ENCODE results near the gene MYO5B.
A peak's percentile ranks its signal among the peaks of the same experiment; 100 is the strongest.

MYO5B gene

GRCh38 chr18:50117863-50118262, 77.1 kb downstream of the MYO5B start:
- no peak overlapping the region for H3K9ac ChIP-seq (ENCODE audit: low read depth, low read length, poor library complexity)
- H3K9me3 ChIP-seq (replicated peaks in 1 of 2; ENCODE audit: control insufficient read depth in 2 of 2, insufficient read depth in 1 of 2, low read depth in 1 of 2, low read length in 2 of 2) = no peaks in the 10 kb centered on the region
- no peak overlapping the region for H4K91ac ChIP-seq (ENCODE audit: low read depth, low read length, poor library complexity)
- no peak overlapping the region for H3K4me2 ChIP-seq (ENCODE audit: insufficient read depth, low read length, poor library complexity, severe bottlenecking)
- no peak overlapping the region for H3K4me3 ChIP-seq (ENCODE audit: low read length in 2 of 2)
- no peak overlapping the region for H2BK5ac ChIP-seq (ENCODE audit: low read length)
- no peak overlapping the region for H3K14ac ChIP-seq (ENCODE audit: low read length)
- H3K36me3 ChIP-seq (replicated peaks in 1 of 2; ENCODE audit: control insufficient read depth in 2 of 2, insufficient read depth in 2 of 2, low read length in 2 of 2) = no peaks in the 10 kb centered on the region
- H3K4ac ChIP-seq (ENCODE audit: low read length) = no peak overlapping the region
- no peak overlapping the region for H2AFZ ChIP-seq (ENCODE audit: low read length)
- peaks cover 0 to 9% (median 2%) of the 10 kb centered on the region in 3 experiments for H3K27me3 ChIP-seq (ENCODE audit: control insufficient read depth in 3 of 3, insufficient read depth in 3 of 3, low read depth in 1 of 3, low read length in 3 of 3)
- H2BK12ac ChIP-seq (ENCODE audit: low read length) = no peak overlapping the region
- no peaks in the 10 kb centered on the region for H3K79me1 ChIP-seq (ENCODE audit: low read depth, low read length)
- H3K23ac ChIP-seq (ENCODE audit: low read depth, low read length, poor library complexity) = no peak overlapping the region
- H2BK15ac ChIP-seq (ENCODE audit: low read length) = no peak overlapping the region
- H3K4me1 ChIP-seq (ENCODE audit: control insufficient read depth in 2 of 2, insufficient read depth in 1 of 2, low read depth in 1 of 2, low read length in 2 of 2) = no peaks in the 10 kb centered on the region
- no peak overlapping the region for H2BK120ac ChIP-seq (ENCODE audit: low read depth, low read length)
- no peak overlapping the region for H4K8ac ChIP-seq (ENCODE audit: low read depth, low read length)
- H3K18ac ChIP-seq (ENCODE audit: low read length) = peak overlapping the region; percentile 21
- DNase-seq (ENCODE audit: low spot score) = no peak
- no CpG with 5 or more reads among the region's 3 CpGs for WGBS, 2 donors (ENCODE audit: extremely low coverage in 2 of 2, insufficient read length in 2 of 2, insufficient replicate concordance in 1 of 2)
- H3K27ac ChIP-seq (replicated peaks; ENCODE audit: low read length) = no peak overlapping the region
- no peak overlapping the region for H2AK5ac ChIP-seq (ENCODE audit: low read depth, low read length)

DNA sequence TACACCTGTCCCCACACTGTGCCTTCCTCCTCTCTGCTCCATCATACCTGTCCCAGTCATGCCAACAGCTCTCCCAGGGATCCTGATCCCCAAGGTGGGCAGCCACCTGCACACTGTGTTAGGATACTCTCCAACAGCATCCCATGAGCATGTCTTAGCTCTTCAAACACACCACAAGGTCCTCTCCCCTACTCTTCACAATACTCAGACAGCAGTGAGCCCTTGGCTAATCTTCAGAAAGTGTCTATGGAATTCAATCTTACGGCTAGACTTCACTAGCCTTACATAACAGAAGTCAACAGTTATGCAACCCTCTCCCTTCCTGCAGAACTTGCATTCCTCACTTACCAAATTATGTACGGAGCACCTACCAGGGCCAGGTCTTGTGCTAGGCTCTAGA, 79.9 kb downstream of the MYO5B start:
- Histone ChIP-seq H3K27me3 (ENCODE audit: control insufficient read depth in 3 of 3, insufficient read depth in 3 of 3, low read depth in 1 of 3, low read length in 3 of 3) (peaks cover 0 to 6% (median 2%) of the 10 kb centered on the region in 3 experiments), H3K23ac (ENCODE audit: low read depth, low read length, poor library complexity) (peak overlapping the region; percentile 44), H4K91ac (ENCODE audit: low read depth, low read length, poor library complexity) (no peak overlapping the region), H2BK120ac (ENCODE audit: low read depth, low read length) (no peak overlapping the region), H3K9ac (ENCODE audit: low read depth, low read length, poor library complexity) (no peak overlapping the region), H3K4me2 (ENCODE audit: insufficient read depth, low read length, poor library complexity, severe bottlenecking) (no peak overlapping the region), H2BK12ac (ENCODE audit: low read length) (peak overlapping the region; percentile 8), H2BK15ac (ENCODE audit: low read length) (no peak overlapping the region), H2AFZ (ENCODE audit: low read length) (no peak overlapping the region), H3K9me3 (replicated peaks in 1 of 2; ENCODE audit: control insufficient read depth in 2 of 2, insufficient read depth in 1 of 2, low read depth in 1 of 2, low read length in 2 of 2) (no peaks in the 10 kb centered on the region), H3K27ac (replicated peaks; ENCODE audit: low read length) (no peak overlapping the region), H2BK5ac (ENCODE audit: low read length) (no peak overlapping the region), H3K18ac (ENCODE audit: low read length) (no peak overlapping the region), H3K4me3 (ENCODE audit: low read length in 2 of 2) (no peak overlapping the region), H2AK5ac (ENCODE audit: low read depth, low read length) (no peak overlapping the region), H3K79me1 (ENCODE audit: low read depth, low read length) (no peaks in the 10 kb centered on the region), H3K4me1 (ENCODE audit: control insufficient read depth in 2 of 2, insufficient read depth in 1 of 2, low read depth in 1 of 2, low read length in 2 of 2) (no peaks in the 10 kb centered on the region), H4K8ac (ENCODE audit: low read depth, low read length) (no peak overlapping the region), H3K4ac (ENCODE audit: low read length) (no peak overlapping the region), H3K14ac (ENCODE audit: low read length) (no peak overlapping the region), H3K36me3 (replicated peaks in 1 of 2; ENCODE audit: control insufficient read depth in 2 of 2, insufficient read depth in 2 of 2, low read length in 2 of 2) (no peaks in the 10 kb centered on the region)
- DNase-seq (ENCODE audit: low spot score) = no peak
- no CpG with 5 or more reads among the region's 2 CpGs for WGBS, 2 donors (ENCODE audit: extremely low coverage in 2 of 2, insufficient read length in 2 of 2, insufficient replicate concordance in 1 of 2)

DNA sequence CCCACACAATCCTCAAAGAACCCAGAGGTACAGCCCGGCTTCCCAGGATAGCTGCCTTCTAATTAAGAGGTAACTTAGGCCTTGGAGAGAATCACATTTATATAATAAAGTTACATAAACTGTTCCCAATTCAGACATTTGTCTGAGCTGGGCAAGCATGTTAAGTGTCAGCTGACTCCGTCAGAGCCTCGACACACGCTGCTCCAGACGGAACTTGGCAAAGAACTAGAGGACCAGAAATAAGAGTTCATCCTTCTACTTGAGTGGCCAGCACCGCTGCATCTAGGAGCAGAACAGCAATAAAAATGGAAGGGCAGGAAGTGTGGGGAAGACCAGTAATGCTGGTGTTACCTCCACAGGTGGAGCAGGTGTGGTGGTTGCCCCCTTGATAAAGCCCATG, 80.5 kb downstream of the MYO5B start:
- no peak overlapping the region for H3K23ac ChIP-seq (ENCODE audit: low read depth, low read length, poor library complexity)
- WGBS, 2 donors (ENCODE audit: extremely low coverage in 2 of 2, insufficient read length in 2 of 2, insufficient replicate concordance in 1 of 2) = no CpG with 5 or more reads among the region's 6 CpGs

DNA sequence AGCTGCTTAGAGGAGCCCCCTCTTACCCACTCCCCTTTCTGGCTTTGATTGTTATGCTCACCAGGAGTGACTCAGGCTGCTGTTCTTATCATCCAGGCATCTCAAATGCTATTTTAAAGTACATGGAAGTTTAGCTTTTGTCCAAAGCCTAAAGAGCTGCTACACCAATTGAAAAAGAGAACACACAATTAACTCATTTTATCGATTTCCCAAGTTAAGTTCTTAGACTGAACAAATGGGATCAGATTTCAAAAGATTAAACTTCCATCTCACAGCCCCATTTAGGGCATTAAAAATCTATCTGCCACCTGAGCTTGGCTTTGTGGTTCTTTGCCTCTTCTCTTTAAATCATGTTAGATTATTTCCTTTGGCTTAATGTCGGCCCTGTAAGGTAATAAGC, 81.2 kb downstream of the MYO5B start:
- peaks cover 0 to 3% (median 2%) of the 10 kb centered on the region in 3 experiments for H3K27me3 ChIP-seq (ENCODE audit: control insufficient read depth in 3 of 3, insufficient read depth in 3 of 3, low read depth in 1 of 3, low read length in 3 of 3)
- H2BK12ac ChIP-seq (ENCODE audit: low read length) = no peak overlapping the region
- H3K14ac ChIP-seq (ENCODE audit: low read length) = no peak overlapping the region
- H3K9ac ChIP-seq (ENCODE audit: low read depth, low read length, poor library complexity) = no peak overlapping the region
- H4K91ac ChIP-seq (ENCODE audit: low read depth, low read length, poor library complexity) = no peak overlapping the region
- no CpG with 5 or more reads among the region's 2 CpGs for WGBS, 2 donors (ENCODE audit: extremely low coverage in 2 of 2, insufficient read length in 2 of 2, insufficient replicate concordance in 1 of 2)
- H3K36me3 ChIP-seq (replicated peaks in 1 of 2; ENCODE audit: control insufficient read depth in 2 of 2, insufficient read depth in 2 of 2, low read length in 2 of 2) = no peaks in the 10 kb centered on the region
- no peak overlapping the region for H2AFZ ChIP-seq (ENCODE audit: low read length)
- H3K4me3 ChIP-seq (ENCODE audit: low read length in 2 of 2) = no peak overlapping the region
- DNase-seq (ENCODE audit: low spot score) = no peak
- H3K27ac ChIP-seq (replicated peaks; ENCODE audit: low read length) = no peak overlapping the region
- no peak overlapping the region for H2BK15ac ChIP-seq (ENCODE audit: low read length)
- H3K4ac ChIP-seq (ENCODE audit: low read length) = no peak overlapping the region
- no peaks in the 10 kb centered on the region for H3K9me3 ChIP-seq (replicated peaks in 1 of 2; ENCODE audit: control insufficient read depth in 2 of 2, insufficient read depth in 1 of 2, low read depth in 1 of 2, low read length in 2 of 2)
- H2BK120ac ChIP-seq (ENCODE audit: low read depth, low read length) = no peak overlapping the region
- no peaks in the 10 kb centered on the region for H3K4me1 ChIP-seq (ENCODE audit: control insufficient read depth in 2 of 2, insufficient read depth in 1 of 2, low read depth in 1 of 2, low read length in 2 of 2)
- H2AK5ac ChIP-seq (ENCODE audit: low read depth, low read length) = no peak overlapping the region
- no peak overlapping the region for H3K18ac ChIP-seq (ENCODE audit: low read length)
- H2BK5ac ChIP-seq (ENCODE audit: low read length) = no peak overlapping the region
- H3K4me2 ChIP-seq (ENCODE audit: insufficient read depth, low read length, poor library complexity, severe bottlenecking) = no peak overlapping the region
- no peak overlapping the region for H4K8ac ChIP-seq (ENCODE audit: low read depth, low read length)
- no peaks in the 10 kb centered on the region for H3K79me1 ChIP-seq (ENCODE audit: low read depth, low read length)
- H3K23ac ChIP-seq (ENCODE audit: low read depth, low read length, poor library complexity) = no peak overlapping the region

More for the DNA sequence above, 80.5 kb downstream of the MYO5B start:
- DNase-seq (ENCODE audit: low spot score) = no peak
- Histone ChIP-seq H3K4me3 (ENCODE audit: low read length in 2 of 2) (no peak overlapping the region), H2BK5ac (ENCODE audit: low read length) (no peak overlapping the region), H4K91ac (ENCODE audit: low read depth, low read length, poor library complexity) (no peak overlapping the region), H3K9me3 (replicated peaks in 1 of 2; ENCODE audit: control insufficient read depth in 2 of 2, insufficient read depth in 1 of 2, low read depth in 1 of 2, low read length in 2 of 2) (no peaks in the 10 kb centered on the region), H3K4ac (ENCODE audit: low read length) (no peak overlapping the region), H2BK12ac (ENCODE audit: low read length) (no peak overlapping the region), H3K79me1 (ENCODE audit: low read depth, low read length) (no peaks in the 10 kb centered on the region), H2AK5ac (ENCODE audit: low read depth, low read length) (no peak overlapping the region), H2BK15ac (ENCODE audit: low read length) (no peak overlapping the region), H3K9ac (ENCODE audit: low read depth, low read length, poor library complexity) (no peak overlapping the region), H4K8ac (ENCODE audit: low read depth, low read length) (no peak overlapping the region), H3K36me3 (replicated peaks in 1 of 2; ENCODE audit: control insufficient read depth in 2 of 2, insufficient read depth in 2 of 2, low read length in 2 of 2) (no peaks in the 10 kb centered on the region), H3K18ac (ENCODE audit: low read length) (no peak overlapping the region), H3K4me2 (ENCODE audit: insufficient read depth, low read length, poor library complexity, severe bottlenecking) (no peak overlapping the region), H3K27me3 (ENCODE audit: control insufficient read depth in 3 of 3, insufficient read depth in 3 of 3, low read depth in 1 of 3, low read length in 3 of 3) (peaks cover 0 to 5% (median 2%) of the 10 kb centered on the region in 3 experiments), H2BK120ac (ENCODE audit: low read depth, low read length) (no peak overlapping the region), H2AFZ (ENCODE audit: low read length) (no peak overlapping the region), H3K4me1 (ENCODE audit: control insufficient read depth in 2 of 2, insufficient read depth in 1 of 2, low read depth in 1 of 2, low read length in 2 of 2) (no peaks in the 10 kb centered on the region), H3K27ac (replicated peaks; ENCODE audit: low read length) (no peak overlapping the region), H3K14ac (ENCODE audit: low read length) (no peak overlapping the region)
